Esophagus mucosa (tissue), 1 donor: ENCODE measurements around the gene BRD8. TPM values are rescaled to one million over a fixed set of nuclear protein-coding genes. Genes with fewer than 3 reads are reported as not detected.
"Not testable (repeated sequence)": the region's sequence is repeated elsewhere in the genome, so short reads cannot be mapped to it uniquely, and the experiment has no call there.

Source experiments
- ATAC-seq: fragments of 200-7000 bp; cut with Tn5 transposase; one replicate; pipeline ENCODE4 v1.9.1; 2020
- total RNA-seq: library from RNA; stranded (reverse); gene quantifications from one replicate; pipeline ENCODE4 v1.2.4, GENCODE V29; 2023
- donor health status: DM: yes; HTN: yes; CAD: no.

BRD8 gene
- total RNA-seq: 25.7 TPM

- ATAC-seq: peak; percentile 94
These were observed at the start of gene BRD8, which contains the start of gene KIF20A for GRCh38 chr5:138178516-138179276. TSS of gene BRD8 (minus strand) at chr5:138178630. CDS start at chr5:138178614, 16 bp downstream. TSS of gene KIF20A (plus strand) at chr5:138179112. CDS start at chr5:138179681, 569 bp downstream.

- no peak for ATAC-seq
These were observed 48.5 kb upstream of the BRD8 start for GRCh38 chr5:138226910-138227309.

GRCh38 chr5:138224712-138225111 lies 46.3 kb upstream of the BRD8 start:
- ATAC-seq: no peak

GRCh38 chr5:138223532-138223931 lies 45.1 kb upstream of the BRD8 start:
- ATAC-seq: no peak

GRCh38 chr5:138216799-138217198 lies 38.4 kb upstream of the BRD8 start:
- no peak for ATAC-seq

GRCh38 chr5:138213161-138214029 lies 35.0 kb upstream of the BRD8 start, which contains the start of gene CDC23:
TSS of gene CDC23 (minus strand) at chr5:138213323. CDS start at chr5:138213312, 11 bp downstream.
- ATAC-seq: peak; percentile 98

GRCh38 chr5:138212828-138213160 lies 34.4 kb upstream of the BRD8 start:
- peak; percentile 54 for ATAC-seq

GRCh38 chr5:138210985-138211384 lies 32.6 kb upstream of the BRD8 start:
- no peak for ATAC-seq

- ATAC-seq: not testable (repeated sequence)
These were observed 15.4 kb upstream of the BRD8 start for GRCh38 chr5:138193859-138194258.

GRCh38 chr5:138192826-138193225 lies 14.4 kb upstream of the BRD8 start:
- ATAC-seq: no peak

GRCh38 chr5:138188626-138189025 lies 10.2 kb upstream of the BRD8 start:
- no peak for ATAC-seq

GRCh38 chr5:138186002-138186447 lies 7.6 kb upstream of the BRD8 start:
- no peak for ATAC-seq

- ATAC-seq: no peak
These were observed 4.4 kb upstream of the BRD8 start for GRCh38 chr5:138182808-138183207.

GRCh38 chr5:138180841-138181240 lies 2.4 kb upstream of the BRD8 start:
- no peak for ATAC-seq

GRCh38 chr5:138180183-138180782 lies 1.9 kb upstream of the BRD8 start:
- ATAC-seq: peak; percentile 45

- no peak for ATAC-seq
These were observed 937 bp upstream of the BRD8 start for GRCh38 chr5:138179277-138179857.

GRCh38 chr5:138177941-138178515 lies 402 bp downstream of the BRD8 start:
- ATAC-seq: no peak

- no peak for ATAC-seq
These were observed 8.1 kb downstream of the BRD8 start for GRCh38 chr5:138170299-138170698.

- no peak for ATAC-seq
These were observed 9.3 kb downstream of the BRD8 start for GRCh38 chr5:138169124-138169523.

GRCh38 chr5:138163721-138164120 lies 14.7 kb downstream of the BRD8 start:
- ATAC-seq: no peak

- no peak for ATAC-seq
These were observed 17.7 kb downstream of the BRD8 start for GRCh38 chr5:138160706-138161105.

GRCh38 chr5:138159666-138160065 lies 18.8 kb downstream of the BRD8 start:
- ATAC-seq: no peak
